AG09309 (cell line): ENCODE data around the gene KCMF1.

Experiments used
- DNase-seq: peaks from one replicate; pipeline ENCODE4 v3.0.0-alpha.2; 2010; ENCODE audit warnings: low read depth
- H3K4me3 ChIP-seq: 2 replicates; pipeline ENCODE4 v1.5.1; 2011; ENCODE audit warnings: mild to moderate bottlenecking, low read depth, low read length, moderate library complexity; ENCODE audit not compliant: control insufficient read depth
- CTCF ChIP-seq: IDR thresholded peaks from 2 replicates; pipeline ENCODE4 v1.5.1; 2011; ENCODE audit warnings: mild to moderate bottlenecking, low read depth, low read length, inconsistent platforms; ENCODE audit not compliant: insufficient read depth, control insufficient read depth; ENCODE audit errors: missing control alignments

KCMF1 gene

DNA sequence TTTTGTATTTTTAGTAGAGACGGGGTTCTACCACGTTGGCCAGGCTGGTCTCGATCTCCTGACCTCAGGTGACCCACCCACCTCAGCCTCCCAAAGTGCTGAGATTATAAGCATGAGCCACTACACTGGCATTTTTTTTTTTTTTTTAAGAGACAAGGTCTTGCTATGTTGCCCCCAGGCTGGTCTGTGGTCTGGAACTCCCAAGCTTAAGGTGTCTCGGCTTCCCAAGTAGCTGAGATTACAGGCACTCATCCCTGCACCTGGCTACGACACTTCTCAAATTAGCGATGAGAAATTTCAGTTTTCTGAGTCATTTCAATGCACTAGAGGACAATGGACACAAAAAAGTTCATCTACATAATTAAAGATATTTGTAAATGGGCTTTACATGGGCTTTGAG lies 125.7 kb downstream of the KCMF1 start:
- TF ChIP-seq CTCF, result no peak
- no peak for DNase-seq
- H3K4me3 ChIP-seq, result no peak overlapping the region

DNA sequence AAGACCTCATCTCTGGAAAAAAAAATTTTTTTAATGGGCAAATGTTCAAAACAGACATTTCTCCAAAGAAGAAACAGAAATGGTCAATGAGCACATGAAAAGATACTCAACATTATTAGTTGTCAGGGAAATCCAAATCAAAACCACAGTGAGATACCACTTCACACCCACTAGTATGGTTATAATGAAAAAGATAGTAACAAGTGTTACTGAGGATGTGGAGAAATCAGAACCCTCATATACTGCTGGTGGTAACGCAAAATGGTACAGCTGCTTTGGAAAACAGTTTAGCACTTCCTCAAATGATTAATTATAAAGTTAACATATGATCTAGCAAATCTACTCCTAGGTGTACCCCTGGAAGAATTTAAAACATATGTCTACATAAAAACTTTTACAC lies 133.3 kb downstream of the KCMF1 start:
- no peak for TF ChIP-seq CTCF
- H3K4me3 ChIP-seq, result no peak overlapping the region
- no peak for DNase-seq

DNA sequence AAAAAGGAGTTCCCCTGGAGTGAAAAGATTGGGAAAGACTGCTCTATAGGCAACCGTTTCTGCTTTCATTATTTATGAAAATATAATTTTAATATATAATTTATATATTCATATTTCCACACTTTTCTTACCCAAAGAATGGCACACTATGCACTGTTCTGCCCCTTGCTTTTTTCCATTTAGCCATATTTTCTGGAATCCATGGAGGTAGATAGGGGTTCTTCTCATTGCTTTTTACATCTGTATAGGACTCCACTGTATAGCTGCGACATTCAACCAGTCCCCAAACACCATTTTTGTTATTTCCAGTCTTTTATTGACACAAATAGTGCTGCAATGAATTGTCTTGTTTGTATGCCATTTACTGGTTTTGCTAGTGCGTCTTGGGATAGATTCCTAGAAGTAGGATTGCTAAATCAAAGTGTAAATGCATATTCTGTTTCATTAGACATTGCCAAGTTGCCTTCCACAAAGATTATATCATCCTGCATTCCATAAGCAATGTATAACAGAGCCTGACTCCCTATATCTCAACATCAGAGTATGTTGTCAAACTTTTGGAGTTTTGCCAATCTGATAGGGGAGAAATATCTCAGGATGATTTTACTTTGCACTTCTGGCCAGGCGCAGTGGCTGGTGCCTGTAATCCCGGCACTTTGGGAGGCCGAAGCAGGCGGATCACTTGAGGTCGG lies 135.7 kb downstream of the KCMF1 start:
- H3K4me3 ChIP-seq, result no peak overlapping the region
- no peak for TF ChIP-seq CTCF
- no peak for DNase-seq
